HG03378 (cell line): ENCODE measurements around the gene CEP120.
A peak's percentile ranks its signal among the peaks of the same experiment; 100 is the strongest.
"Not testable (repeated sequence)": the region's sequence is repeated elsewhere in the genome, so short reads cannot be mapped to it uniquely, and the experiment has no call there.

Experiments used
- ATAC-seq: cut with Tn5 transposase; IDR thresholded peaks from one replicate; pipeline ENCODE4 v1.9.1; 2021; ENCODE audit warnings: mild to moderate bottlenecking, moderate library complexity; ENCODE audit not compliant: unreplicated experiment

The CEP120 gene

GRCh38 chr5:123423278-123424149, at the start of gene CEP120:
TSS of gene CEP120 (minus strand) at chr5:123423403. CDS start at chr5:123422998, 405 bp downstream.
- ATAC-seq, result peak; percentile 98

- no peak for ATAC-seq
These were observed 49.1 kb upstream of the CEP120 start for GRCh38 chr5:123472150-123472924.

GRCh38 chr5:123471385-123471784, 48.2 kb upstream of the CEP120 start:
- ATAC-seq, result no peak

- ATAC-seq, result not testable (repeated sequence)
These were observed 43.6 kb upstream of the CEP120 start for GRCh38 chr5:123466839-123467238.

GRCh38 chr5:123460296-123460729, 37.1 kb upstream of the CEP120 start:
- peak; percentile 66 for ATAC-seq

GRCh38 chr5:123458994-123459393, 35.8 kb upstream of the CEP120 start:
- not testable (repeated sequence) for ATAC-seq

- ATAC-seq, result no peak
These were observed 33.0 kb upstream of the CEP120 start for GRCh38 chr5:123456242-123456641.

- peak; percentile 81 for ATAC-seq
These were observed 32.4 kb upstream of the CEP120 start for GRCh38 chr5:123455640-123456039.

- peak; percentile 38 for ATAC-seq
These were observed 31.9 kb upstream of the CEP120 start for GRCh38 chr5:123455095-123455494.

GRCh38 chr5:123454259-123454911, 31.2 kb upstream of the CEP120 start:
- no peak for ATAC-seq

GRCh38 chr5:123452401-123452800, 29.2 kb upstream of the CEP120 start:
- ATAC-seq, result no peak

GRCh38 chr5:123451047-123451446, 27.8 kb upstream of the CEP120 start:
- no peak for ATAC-seq

- no peak for ATAC-seq
These were observed 27.4 kb upstream of the CEP120 start for GRCh38 chr5:123450640-123451039.

GRCh38 chr5:123450114-123450513, 26.9 kb upstream of the CEP120 start:
- ATAC-seq, result no peak

- no peak for ATAC-seq
These were observed 26.3 kb upstream of the CEP120 start for GRCh38 chr5:123449424-123449974.

GRCh38 chr5:123448743-123449142, 25.5 kb upstream of the CEP120 start:
- ATAC-seq, result no peak

- ATAC-seq, result peak; percentile 92
These were observed 24.9 kb upstream of the CEP120 start for GRCh38 chr5:123448017-123448617.

- no peak for ATAC-seq
These were observed 20.8 kb upstream of the CEP120 start for GRCh38 chr5:123444016-123444415.

GRCh38 chr5:123441408-123441807, 18.2 kb upstream of the CEP120 start:
- peak; percentile 36 for ATAC-seq

- no peak for ATAC-seq
These were observed 17.4 kb upstream of the CEP120 start for GRCh38 chr5:123440456-123441181.
